Neuron (in vitro differentiated cells): ENCODE results near the gene ZNF425.

Experiments used
- H2AFZ ChIP-seq: one replicate; pipeline ENCODE4 v1.6.1; 2013; ENCODE audit warnings: low read depth, mild to moderate bottlenecking, inconsistent platforms, low read length, moderate library complexity
- H3K27me3 ChIP-seq: one replicate; pipeline ENCODE4 v1.6.1; 2013; ENCODE audit warnings: low read length; ENCODE audit not compliant: insufficient read depth
- H3K36me3 ChIP-seq: one replicate; pipeline ENCODE4 v1.6.1; 2013; ENCODE audit warnings: low read length; ENCODE audit not compliant: insufficient read depth
- H3K4me1 ChIP-seq: one replicate; pipeline ENCODE4 v1.6.1; 2013; ENCODE audit warnings: low read length; ENCODE audit not compliant: insufficient read depth
- H3K4me3 ChIP-seq: 2 replicates; pipeline ENCODE4 v1.5.1; 2013; ENCODE audit warnings: mild to moderate bottlenecking, low read length, moderate library complexity
- H3K9me3 ChIP-seq: one replicate; pipeline ENCODE4 v1.6.1; 2013; ENCODE audit warnings: low read length

The ZNF425 gene

DNA sequence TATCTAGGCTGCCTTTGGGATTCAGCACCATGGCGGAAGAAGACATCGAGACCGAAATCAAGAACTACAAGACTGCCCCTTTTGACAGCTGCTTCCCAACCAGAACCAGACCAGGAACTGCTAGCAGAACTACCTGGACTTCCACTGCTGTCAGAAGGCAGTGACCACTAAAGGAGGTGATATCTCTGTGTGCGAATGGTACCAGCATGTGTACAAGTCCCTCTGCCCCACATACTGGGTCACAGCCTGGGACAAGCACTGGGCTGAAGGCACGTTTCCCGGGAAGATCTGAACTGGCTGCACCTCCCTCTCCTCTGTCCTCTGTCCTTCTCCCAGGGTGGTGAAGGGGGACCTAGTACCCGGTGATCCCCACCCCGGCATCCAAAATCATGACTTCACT, 72.2 kb downstream of the ZNF425 start:
- H2AFZ ChIP-seq, result no peak overlapping the region
- H3K9me3 ChIP-seq, result peaks cover 2% of the 10 kb centered on the region
- no peaks in the 10 kb centered on the region for H3K27me3 ChIP-seq
- no peaks in the 10 kb centered on the region for H3K4me1 ChIP-seq
- H3K36me3 ChIP-seq, result no peaks in the 10 kb centered on the region
- H3K4me3 ChIP-seq, result no peak overlapping the region

DNA sequence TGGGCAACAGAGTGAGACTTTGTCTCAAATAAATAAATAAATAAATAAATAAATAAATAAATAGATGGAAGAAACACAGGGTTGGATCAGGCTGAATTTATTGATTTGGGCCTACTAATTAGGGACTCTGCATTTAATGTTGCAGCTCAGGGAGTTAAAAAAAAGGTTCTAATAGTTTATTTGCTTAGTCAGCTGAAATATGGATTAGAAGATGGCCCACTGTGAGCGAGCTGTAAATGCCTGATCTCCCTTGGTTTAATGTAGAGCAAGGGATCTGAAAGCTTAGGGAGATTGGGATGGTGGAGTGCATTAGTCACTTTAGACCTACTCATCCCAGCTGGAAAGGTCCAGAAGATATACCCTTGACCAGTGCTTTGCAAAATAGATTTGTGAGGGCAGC, 72.7 kb downstream of the ZNF425 start:
- H2AFZ ChIP-seq, result no peak overlapping the region
- peaks cover 2% of the 10 kb centered on the region for H3K9me3 ChIP-seq
- H3K27me3 ChIP-seq, result no peaks in the 10 kb centered on the region
- H3K4me3 ChIP-seq, result no peak overlapping the region
- H3K4me1 ChIP-seq, result no peaks in the 10 kb centered on the region
- no peaks in the 10 kb centered on the region for H3K36me3 ChIP-seq
